ENCODE results near the gene FAM120A.

DNA sequence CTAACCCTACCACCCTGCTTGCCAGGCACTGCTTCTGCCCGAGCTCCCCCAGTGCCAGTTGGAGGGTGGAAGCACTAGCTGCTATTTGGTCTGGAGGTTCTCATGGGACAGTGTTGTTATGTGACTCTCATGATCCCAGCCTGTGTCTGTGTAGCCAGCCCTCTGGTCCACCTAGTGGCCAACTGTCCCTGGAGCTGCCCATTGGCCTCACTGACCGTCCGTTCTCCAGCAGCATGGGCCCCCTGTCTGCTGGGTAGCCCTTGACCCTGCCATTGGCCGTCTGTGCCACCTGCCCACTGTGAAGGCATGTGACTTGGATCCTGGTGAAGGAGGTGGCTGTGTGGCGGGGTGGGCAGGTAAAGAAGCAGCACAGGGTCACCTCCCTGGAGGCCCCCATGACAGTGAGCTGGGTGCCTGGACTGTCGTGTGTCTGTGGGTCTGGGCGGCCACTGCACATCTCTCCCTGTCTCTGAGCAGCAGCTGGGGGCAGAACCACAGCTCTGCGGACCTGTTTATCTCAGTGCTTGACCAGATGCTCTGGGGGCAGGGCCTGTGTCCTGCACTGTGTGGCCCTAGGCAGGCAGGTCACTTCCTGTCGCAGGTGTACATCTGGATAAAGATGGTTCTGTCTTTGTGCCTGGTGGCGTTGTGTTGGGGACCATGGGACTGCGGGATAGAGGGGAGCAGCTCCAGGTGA, 136.3 kb downstream of the FAM120A start:
- TF ChIP-seq, protein P1, sequence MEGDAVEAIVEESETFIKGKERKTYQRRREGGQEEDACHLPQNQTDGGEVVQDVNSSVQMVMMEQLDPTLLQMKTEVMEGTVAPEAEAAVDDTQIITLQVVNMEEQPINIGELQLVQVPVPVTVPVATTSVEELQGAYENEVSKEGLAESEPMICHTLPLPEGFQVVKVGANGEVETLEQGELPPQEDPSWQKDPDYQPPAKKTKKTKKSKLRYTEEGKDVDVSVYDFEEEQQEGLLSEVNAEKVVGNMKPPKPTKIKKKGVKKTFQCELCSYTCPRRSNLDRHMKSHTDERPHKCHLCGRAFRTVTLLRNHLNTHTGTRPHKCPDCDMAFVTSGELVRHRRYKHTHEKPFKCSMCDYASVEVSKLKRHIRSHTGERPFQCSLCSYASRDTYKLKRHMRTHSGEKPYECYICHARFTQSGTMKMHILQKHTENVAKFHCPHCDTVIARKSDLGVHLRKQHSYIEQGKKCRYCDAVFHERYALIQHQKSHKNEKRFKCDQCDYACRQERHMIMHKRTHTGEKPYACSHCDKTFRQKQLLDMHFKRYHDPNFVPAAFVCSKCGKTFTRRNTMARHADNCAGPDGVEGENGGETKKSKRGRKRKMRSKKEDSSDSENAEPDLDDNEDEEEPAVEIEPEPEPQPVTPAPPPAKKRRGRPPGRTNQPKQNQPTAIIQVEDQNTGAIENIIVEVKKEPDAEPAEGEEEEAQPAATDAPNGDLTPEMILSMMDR (conservative IDR thresholded peaks at IDR 0.05; ENCODE audit: low read depth, low read length): peak; percentile 21; the same call in 1 of the 2 replicates
- TF ChIP-seq EZH2 (IDR thresholded peaks at IDR 0.05; ENCODE audit: low read length, unreplicated experiment): no peak
- no peak for TF ChIP-seq EZH2phosphoT487 (IDR thresholded peaks at IDR 0.05; ENCODE audit: borderline replicate concordance, low read length)

All from PC-3 (cell line).